ENCODE measurements around the gene ZXDC.

GRCh38 chr3:126510308-126510910 is 34.7 kb upstream of the ZXDC start:
- no peak for TF ChIP-seq POLR2AphosphoS5 (IDR thresholded peaks at IDR 0.05; ENCODE audit: borderline replicate concordance, low read depth, low read length)
- no peak for TF ChIP-seq EZH2 (IDR thresholded peaks at IDR 0.05)

Data from SK-N-MC (cell line).